ENCODE data around the gene MLLT6. TPM values are rescaled to one million over a fixed set of nuclear protein-coding genes. Genes with fewer than 3 reads are reported as not detected.

Gene MLLT6
- total and polyA plus RNA-seq, 2 experiments from 2014 or later, result 10.5 to 75.8 TPM

DNA sequence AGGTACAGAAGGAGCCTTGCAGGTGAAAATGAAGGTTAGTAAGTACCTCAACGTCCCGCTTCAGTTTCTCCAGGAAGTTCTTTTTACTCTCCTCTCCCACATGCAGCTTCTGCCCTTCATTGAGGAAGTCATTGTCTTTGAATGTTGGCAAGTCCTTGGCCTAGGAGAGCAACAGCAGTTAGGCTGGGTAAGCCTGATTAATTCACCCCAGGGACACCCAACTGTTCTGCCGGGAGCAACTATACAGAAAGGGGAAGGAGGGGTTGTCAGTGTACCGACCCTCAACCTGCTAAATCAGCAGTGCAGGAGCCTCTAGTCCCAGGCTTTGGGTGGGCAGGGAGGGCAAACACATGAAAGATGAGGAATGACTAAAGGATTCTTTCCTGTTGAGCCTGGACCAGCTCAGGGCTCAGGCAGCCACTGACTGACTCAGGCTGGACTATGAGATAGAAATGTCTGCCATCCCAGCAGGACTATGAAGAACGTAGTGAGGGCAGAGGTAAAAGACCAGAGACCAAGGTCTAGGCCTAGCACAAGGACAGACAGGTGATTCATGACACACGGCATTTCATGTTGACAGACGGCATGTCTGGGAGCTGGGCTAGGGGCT lies 72.7 kb downstream of the MLLT6 start:
- TF ChIP-seq, protein P1, sequence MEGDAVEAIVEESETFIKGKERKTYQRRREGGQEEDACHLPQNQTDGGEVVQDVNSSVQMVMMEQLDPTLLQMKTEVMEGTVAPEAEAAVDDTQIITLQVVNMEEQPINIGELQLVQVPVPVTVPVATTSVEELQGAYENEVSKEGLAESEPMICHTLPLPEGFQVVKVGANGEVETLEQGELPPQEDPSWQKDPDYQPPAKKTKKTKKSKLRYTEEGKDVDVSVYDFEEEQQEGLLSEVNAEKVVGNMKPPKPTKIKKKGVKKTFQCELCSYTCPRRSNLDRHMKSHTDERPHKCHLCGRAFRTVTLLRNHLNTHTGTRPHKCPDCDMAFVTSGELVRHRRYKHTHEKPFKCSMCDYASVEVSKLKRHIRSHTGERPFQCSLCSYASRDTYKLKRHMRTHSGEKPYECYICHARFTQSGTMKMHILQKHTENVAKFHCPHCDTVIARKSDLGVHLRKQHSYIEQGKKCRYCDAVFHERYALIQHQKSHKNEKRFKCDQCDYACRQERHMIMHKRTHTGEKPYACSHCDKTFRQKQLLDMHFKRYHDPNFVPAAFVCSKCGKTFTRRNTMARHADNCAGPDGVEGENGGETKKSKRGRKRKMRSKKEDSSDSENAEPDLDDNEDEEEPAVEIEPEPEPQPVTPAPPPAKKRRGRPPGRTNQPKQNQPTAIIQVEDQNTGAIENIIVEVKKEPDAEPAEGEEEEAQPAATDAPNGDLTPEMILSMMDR (IDR thresholded peaks at IDR 0.05; ENCODE audit: low read depth, low read length), result no peak

More for the DNA sequence above, 72.7 kb downstream of the MLLT6 start:
- H3K9me3 ChIP-seq (ENCODE audit: low read depth), result no peaks in the 10 kb centered on the region
- no peaks in the 10 kb centered on the region for H3K4me1 ChIP-seq (ENCODE audit: low read depth)
- no peak overlapping the region for H3K4me3 ChIP-seq
- H3K36me3 ChIP-seq, result peaks cover 78% of the 10 kb centered on the region
- H3K27ac ChIP-seq, result no peak overlapping the region
- no peak for DNase-seq (ENCODE audit: low read depth in 1 of 2, low spot score in 1 of 2)
- no peaks in the 10 kb centered on the region for H3K27me3 ChIP-seq

Other genes starting within 250 kb of the MLLT6 start
- 5.2 and 10.8 TPM in 2 replicates for gene SRCIN1, start 99.3 kb upstream of the MLLT6 start, total RNA-seq
- gene SRCIN1, start 99.3 kb upstream of the MLLT6 start, polyA plus RNA-seq, result 2.3 and 4.6 TPM in 2 replicates
- 13.4 and 13.9 TPM in 2 replicates for gene EPOP, start 30.3 kb upstream of the MLLT6 start, total RNA-seq
- gene EPOP, start 30.3 kb upstream of the MLLT6 start, polyA plus RNA-seq, result 1.9 and 2.0 TPM in 2 replicates
- gene CISD3, start 25.1 kb downstream of the MLLT6 start, total RNA-seq, result 4.9 and 7.4 TPM in 2 replicates
- gene CISD3, start 25.1 kb downstream of the MLLT6 start, polyA plus RNA-seq, result 20.6 and 29.7 TPM in 2 replicates
- gene PCGF2, start 43.1 kb downstream of the MLLT6 start, total RNA-seq, result 14.4 and 21.7 TPM in 2 replicates
- 10.7 and 12.2 TPM in 2 replicates for gene PCGF2, start 43.1 kb downstream of the MLLT6 start, polyA plus RNA-seq
- 166 and 188 TPM in 2 replicates for gene PSMB3, start 47.5 kb downstream of the MLLT6 start, total RNA-seq
- gene PSMB3, start 47.5 kb downstream of the MLLT6 start, polyA plus RNA-seq, result 333 and 379 TPM in 2 replicates
- gene PIP4K2B, start 94.3 kb downstream of the MLLT6 start, total RNA-seq, result 98.7 and 116 TPM in 2 replicates
- gene PIP4K2B, start 94.3 kb downstream of the MLLT6 start, polyA plus RNA-seq, result 17.4 and 23.3 TPM in 2 replicates
- gene CWC25, start 120.0 kb downstream of the MLLT6 start, total RNA-seq, result 6.4 and 14.6 TPM in 2 replicates
- gene CWC25, start 120.0 kb downstream of the MLLT6 start, polyA plus RNA-seq, result 9.4 and 19.9 TPM in 2 replicates
- 2,451 and 2,692 TPM in 2 replicates for gene RPL23, start 148.4 kb downstream of the MLLT6 start, total RNA-seq
- gene RPL23, start 148.4 kb downstream of the MLLT6 start, polyA plus RNA-seq, result 567 and 626 TPM in 2 replicates
- 46.0 and 51.2 TPM in 2 replicates for gene LASP1, start 164.8 kb downstream of the MLLT6 start, total RNA-seq
- gene LASP1, start 164.8 kb downstream of the MLLT6 start, polyA plus RNA-seq, result 28.1 and 38.0 TPM in 2 replicates